Activated T-cell treated with anti-CD3 and anti-CD28 coated beads, Interleukin-2, amount 50 U/mL, for 72 hours (primary cell): ENCODE measurements around the gene PIK3C3. TPM values are rescaled to one million over a fixed set of nuclear protein-coding genes. Genes with fewer than 3 reads are reported as not detected.
A peak's percentile ranks its signal among the peaks of the same experiment; 100 is the strongest.
"Not testable (repeated sequence)": the region's sequence is repeated elsewhere in the genome, so short reads cannot be mapped to it uniquely, and the experiment has no call there.

Experiments
- ATAC-seq, 2 donors: fragments of 150-1000 bp; cut with Tn5 transposase; replicated peaks in 1 of 2; 2 replicates each; pipeline ENCODE4 v1.10.0; 2021; ENCODE audit warnings: moderate library complexity in 2 of 2, mild to moderate bottlenecking in 1 of 2
- DNase-seq, 2 donors: peaks; one replicate each; pipeline ENCODE4 v3.0.0; 2021 to 2022; ENCODE audit warnings: mixed read lengths in 1 of 2
- H3K27ac Mint-ChIP-seq: one replicate; pipeline ENCODE4 v1.8.0; 2022; ENCODE audit warnings: mild to moderate bottlenecking, moderate library complexity, mixed read lengths
- H3K27me3 Mint-ChIP-seq: one replicate; pipeline ENCODE4 v1.8.0; 2022; ENCODE audit warnings: low read depth, mixed read lengths
- H3K36me3 Mint-ChIP-seq, 2 donors: one replicate each; pipeline ENCODE4 v1.8.0; 2022; ENCODE audit warnings: mixed read lengths in 2 of 2, mild to moderate bottlenecking in 1 of 2; ENCODE audit not compliant: insufficient read depth in 2 of 2
- H3K4me1 Mint-ChIP-seq: one replicate; pipeline ENCODE4 v1.8.0; 2022; ENCODE audit warnings: low read depth, mixed read lengths
- H3K4me3 Mint-ChIP-seq, 2 donors: one replicate each; pipeline ENCODE4 v1.8.0; 2022; ENCODE audit warnings: mild to moderate bottlenecking in 2 of 2, mixed read lengths in 2 of 2, moderate library complexity in 2 of 2
- H3K9me3 Mint-ChIP-seq, 2 donors: one replicate each; pipeline ENCODE4 v1.8.0; 2022; ENCODE audit warnings: mixed read lengths in 2 of 2
- total RNA-seq, 2 donors: library from RNA; stranded (reverse); gene quantifications; one replicate each; pipeline ENCODE4 v1.2.3, GENCODE V29; 2022

The PIK3C3 gene
- total RNA-seq, 2 donors from 2014 or later = 52.0 to 55.9 TPM

DNA sequence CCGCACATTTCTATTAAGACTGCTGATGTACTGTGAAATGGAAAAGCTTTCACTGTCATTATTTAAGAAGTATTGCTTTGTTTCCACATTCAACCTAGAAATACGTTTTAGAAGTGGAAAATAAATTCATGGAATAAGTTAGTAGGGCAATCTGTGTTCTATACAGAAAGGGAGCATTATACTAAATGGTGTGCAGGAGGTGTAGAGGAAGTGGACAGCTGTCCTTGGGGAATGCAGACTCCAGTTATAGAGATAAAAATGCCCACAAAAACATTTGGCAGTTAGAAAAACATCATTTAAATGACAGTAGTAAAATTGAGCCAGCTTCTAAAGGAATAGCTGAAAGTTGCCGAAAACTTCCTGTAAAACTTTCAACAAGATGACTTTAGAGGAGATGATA is 46.8 kb downstream of the PIK3C3 start:
- H3K36me3 Mint-ChIP-seq = peaks cover 21 to 33% of the 10 kb centered on the region in 2 donors
- ATAC-seq (no peak), DNase-seq (no peak)
- H3K27me3 Mint-ChIP-seq = no peaks in the 10 kb centered on the region
- H3K4me1 Mint-ChIP-seq = no peaks in the 10 kb centered on the region
- H3K27ac Mint-ChIP-seq = no peak overlapping the region
- no peaks in the 10 kb centered on the region for H3K9me3 Mint-ChIP-seq
- H3K4me3 Mint-ChIP-seq = no peak overlapping the region

DNA sequence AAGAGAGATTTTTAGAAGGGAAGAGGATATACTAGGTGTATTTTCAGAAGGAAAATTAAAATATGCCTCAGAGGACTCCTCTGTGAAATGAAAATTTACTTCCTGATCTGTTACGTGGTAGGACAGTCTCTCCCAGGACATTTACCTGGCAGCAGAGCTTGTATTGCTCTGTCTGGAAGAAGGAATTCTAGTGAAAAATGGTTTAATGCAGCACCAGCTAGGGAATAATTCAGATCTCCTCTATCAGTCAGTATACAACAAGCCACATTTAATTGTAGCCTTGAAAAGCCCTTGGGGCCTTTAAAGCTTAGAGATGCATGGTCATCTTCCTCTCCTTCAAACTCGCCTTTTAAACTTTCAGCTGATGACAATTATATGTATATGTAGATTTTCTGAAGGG is 49.6 kb downstream of the PIK3C3 start:
- no peaks in the 10 kb centered on the region for H3K9me3 Mint-ChIP-seq
- ATAC-seq (no peak), DNase-seq (no peak)
- H3K27ac Mint-ChIP-seq = no peak overlapping the region
- no peak overlapping the region for H3K4me3 Mint-ChIP-seq
- H3K27me3 Mint-ChIP-seq = no peaks in the 10 kb centered on the region
- peaks cover 14 to 32% of the 10 kb centered on the region in 2 donors for H3K36me3 Mint-ChIP-seq
- no peaks in the 10 kb centered on the region for H3K4me1 Mint-ChIP-seq

DNA sequence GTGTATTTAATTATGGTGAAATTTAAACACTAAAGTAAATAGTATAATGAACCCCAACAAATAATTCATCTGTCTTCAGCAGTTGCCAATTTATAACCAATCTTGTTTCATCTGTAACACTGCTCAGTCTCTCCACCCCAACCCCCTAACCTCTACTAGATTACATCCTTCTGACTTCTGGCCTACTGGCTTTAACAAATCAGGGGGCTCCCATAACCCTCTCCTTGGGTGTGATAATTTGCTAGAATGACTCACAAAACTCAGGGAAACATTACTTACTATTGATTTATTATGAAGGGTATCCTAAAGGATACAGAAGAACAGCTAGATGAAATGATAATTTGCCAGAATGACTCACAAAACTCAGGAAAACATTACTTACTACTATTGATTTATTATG is 50.7 kb downstream of the PIK3C3 start:
- DNase-seq (no peak), ATAC-seq (no peak)
- H3K4me1 Mint-ChIP-seq = peaks cover 7% of the 10 kb centered on the region
- H3K36me3 Mint-ChIP-seq = peaks cover 12 to 28% of the 10 kb centered on the region in 2 donors
- H3K27me3 Mint-ChIP-seq = no peaks in the 10 kb centered on the region
- H3K27ac Mint-ChIP-seq = peak overlapping the region; percentile 10
- H3K4me3 Mint-ChIP-seq = no peak overlapping the region
- H3K9me3 Mint-ChIP-seq = no peaks in the 10 kb centered on the region

DNA sequence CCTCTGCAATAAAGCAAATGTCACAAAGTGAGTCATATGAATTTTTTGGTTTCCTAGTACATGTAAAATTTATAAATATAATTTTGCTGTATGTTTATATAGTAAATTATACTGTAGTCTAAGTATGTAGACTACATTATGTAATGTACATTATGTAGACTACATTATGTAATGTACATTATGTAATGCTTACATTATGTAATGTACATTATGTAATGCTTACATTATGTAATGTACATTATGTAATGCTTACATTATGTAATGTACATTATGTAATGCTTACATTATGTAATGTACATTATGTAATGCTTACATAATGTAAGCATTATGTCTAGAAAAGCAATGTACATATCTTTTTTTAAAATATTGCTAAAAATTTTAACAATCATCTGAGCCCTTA is 54.4 kb downstream of the PIK3C3 start:
- peaks cover 18% of the 10 kb centered on the region for H3K4me1 Mint-ChIP-seq
- H3K4me3 Mint-ChIP-seq, H3K27me3 Mint-ChIP-seq, DNase-seq, H3K9me3 Mint-ChIP-seq, H3K27ac Mint-ChIP-seq, ATAC-seq: not testable (repeated sequence)
- peaks cover 6 to 23% of the 10 kb centered on the region in 2 donors for H3K36me3 Mint-ChIP-seq

DNA sequence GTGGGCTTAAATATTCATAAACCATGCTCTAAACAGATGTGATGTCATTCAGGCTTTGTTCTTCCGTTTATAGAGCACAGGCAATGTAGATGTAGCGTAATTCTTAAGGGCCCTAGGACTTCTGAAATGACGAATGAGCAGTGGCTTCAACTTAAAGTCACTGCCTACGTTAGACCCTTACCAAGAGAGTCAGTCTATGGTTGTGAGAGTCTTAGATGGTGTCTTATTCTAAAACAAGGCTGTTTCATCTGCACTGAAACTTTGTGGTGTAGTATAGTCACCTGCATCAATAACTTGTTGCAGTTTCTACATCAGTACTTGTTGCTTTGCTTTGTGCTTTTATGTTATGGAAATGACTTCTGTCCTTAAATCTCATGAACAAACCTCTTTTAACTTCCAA is 56.0 kb downstream of the PIK3C3 start:
- peaks cover 5 to 29% of the 10 kb centered on the region in 2 donors for H3K36me3 Mint-ChIP-seq

DNA sequence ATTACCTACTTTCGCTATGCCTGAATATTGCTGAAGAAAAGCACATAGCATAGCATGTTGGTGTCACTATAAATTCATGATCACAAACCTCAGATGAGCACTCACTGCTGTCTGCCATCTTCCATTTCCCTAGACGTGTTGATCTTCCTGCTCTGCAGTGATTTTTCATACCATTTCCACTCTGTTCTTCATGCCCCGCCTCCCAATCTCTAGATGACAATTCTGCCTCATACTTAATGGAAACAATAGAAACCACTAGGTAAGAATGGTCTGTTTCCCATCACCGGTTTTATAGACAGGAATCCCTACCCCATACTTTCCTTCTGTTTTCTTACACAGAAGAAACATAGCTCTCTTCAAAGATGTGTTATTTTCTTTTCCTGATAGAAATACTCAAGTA is 63.8 kb downstream of the PIK3C3 start:
- Mint-ChIP-seq H3K27me3 (no peaks in the 10 kb centered on the region), H3K4me1 (peaks cover 7% of the 10 kb centered on the region), H3K27ac (no peak overlapping the region), H3K9me3 (no peaks in the 10 kb centered on the region), H3K4me3 (no peak overlapping the region), H3K36me3 (peaks cover 4 to 19% of the 10 kb centered on the region in 2 donors)
- ATAC-seq (peak in 1 of 2 donors; percentile 19), DNase-seq (no peak)

More for the DNA sequence above, 56.0 kb downstream of the PIK3C3 start:
- ATAC-seq (peak; percentile 99), DNase-seq (no peak)
- Mint-ChIP-seq H3K4me1 (peaks cover 18% of the 10 kb centered on the region), H3K9me3 (no peaks in the 10 kb centered on the region), H3K27ac (peak overlapping the region; percentile 5), H3K27me3 (no peaks in the 10 kb centered on the region), H3K4me3 (peak overlapping the region; percentile 28 to 31)

DNA sequence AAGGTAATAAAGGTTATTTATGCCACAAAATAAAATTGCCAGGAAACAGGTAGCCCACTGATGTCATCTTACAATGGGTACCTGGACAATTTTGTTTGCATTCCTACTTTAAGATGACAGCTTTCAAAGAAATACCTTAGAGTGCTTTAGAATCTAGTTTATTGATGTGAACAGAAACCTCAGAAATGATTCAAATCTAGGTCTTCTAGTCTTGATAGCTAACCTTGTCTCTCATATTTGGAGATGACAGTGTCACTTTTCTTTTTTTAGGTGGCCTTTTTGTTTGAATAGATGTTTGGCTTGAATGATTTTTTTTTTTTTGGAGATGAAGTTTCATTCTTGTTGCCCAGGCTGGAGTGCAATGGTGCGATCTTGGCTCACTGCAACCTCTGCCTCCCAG is 69.1 kb downstream of the PIK3C3 start:
- ATAC-seq (peak; percentile 69 to 75), DNase-seq (no peak)
- H3K9me3 Mint-ChIP-seq = no peaks in the 10 kb centered on the region
- no peak overlapping the region for H3K27ac Mint-ChIP-seq
- H3K4me1 Mint-ChIP-seq = peaks cover 41% of the 10 kb centered on the region
- no peaks in the 10 kb centered on the region for H3K27me3 Mint-ChIP-seq
- peaks cover 0 to 8% of the 10 kb centered on the region in 2 donors for H3K36me3 Mint-ChIP-seq
- H3K4me3 Mint-ChIP-seq = peak overlapping the region in 1 of 2 donors; percentile 31

DNA sequence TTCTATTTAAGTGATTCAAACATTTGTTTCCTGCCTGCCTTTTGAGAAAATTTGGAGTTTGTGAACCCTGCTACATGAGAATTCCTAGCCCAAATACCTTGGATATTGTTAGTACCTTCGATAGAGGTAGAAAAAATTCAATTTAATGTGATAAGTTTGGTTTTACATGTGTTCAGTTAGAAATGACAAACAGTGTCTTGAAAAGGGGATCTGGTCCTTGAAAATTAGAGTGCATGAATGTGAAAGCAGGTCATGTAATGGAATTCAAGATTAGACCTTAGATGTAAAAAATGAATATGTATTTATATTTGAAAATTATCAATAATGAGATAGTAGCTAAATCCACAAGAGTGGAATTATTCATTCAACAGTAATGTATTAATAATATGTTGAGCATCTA is 70.5 kb downstream of the PIK3C3 start:
- Mint-ChIP-seq H3K9me3 (no peaks in the 10 kb centered on the region), H3K4me1 (peaks cover 41% of the 10 kb centered on the region), H3K27me3 (no peaks in the 10 kb centered on the region), H3K36me3 (peaks cover 0 to 14% of the 10 kb centered on the region in 2 donors), H3K4me3 (peak overlapping the region; percentile 43 to 46), H3K27ac (no peak overlapping the region)
- DNase-seq (no peak), ATAC-seq (no peak)

DNA sequence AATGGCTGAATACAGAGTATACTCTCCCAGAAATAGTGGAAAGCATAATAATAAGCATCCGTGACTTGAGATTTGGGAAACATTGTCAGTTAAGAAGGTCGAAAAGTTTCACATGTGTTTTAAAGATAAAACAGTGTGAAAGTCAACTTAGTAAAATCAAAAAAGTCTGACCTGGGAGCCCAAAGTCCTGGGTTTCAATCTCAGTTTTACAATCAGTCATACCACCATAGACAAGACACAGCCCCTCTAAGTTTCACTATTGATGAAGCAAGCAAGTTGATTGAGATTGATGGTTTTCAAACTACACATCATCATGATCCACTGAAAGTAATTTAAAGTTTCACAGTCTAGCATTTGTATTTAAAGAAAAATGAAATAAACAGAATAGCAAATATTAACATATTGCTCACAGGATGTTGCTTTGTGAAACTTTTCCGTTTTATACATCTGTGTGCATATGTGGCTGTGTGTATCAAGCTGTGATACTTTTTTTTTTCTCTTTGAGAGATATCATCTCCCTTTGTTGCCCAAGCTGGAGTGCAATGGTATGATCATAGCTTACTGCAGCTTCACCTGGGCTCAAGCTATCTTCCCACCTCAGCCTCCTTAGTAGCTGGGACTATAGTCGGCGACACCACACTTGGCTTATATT is 71.1 kb downstream of the PIK3C3 start:
- ATAC-seq (peak; percentile 83 to 86), DNase-seq (no peak)
- peaks cover 41% of the 10 kb centered on the region for H3K4me1 Mint-ChIP-seq
- no peaks in the 10 kb centered on the region for H3K27me3 Mint-ChIP-seq
- H3K4me3 Mint-ChIP-seq = peak overlapping the region in 1 of 2 donors; percentile 46
- H3K9me3 Mint-ChIP-seq = no peaks in the 10 kb centered on the region
- peaks cover 0 to 14% of the 10 kb centered on the region in 2 donors for H3K36me3 Mint-ChIP-seq
- no peak overlapping the region for H3K27ac Mint-ChIP-seq

DNA sequence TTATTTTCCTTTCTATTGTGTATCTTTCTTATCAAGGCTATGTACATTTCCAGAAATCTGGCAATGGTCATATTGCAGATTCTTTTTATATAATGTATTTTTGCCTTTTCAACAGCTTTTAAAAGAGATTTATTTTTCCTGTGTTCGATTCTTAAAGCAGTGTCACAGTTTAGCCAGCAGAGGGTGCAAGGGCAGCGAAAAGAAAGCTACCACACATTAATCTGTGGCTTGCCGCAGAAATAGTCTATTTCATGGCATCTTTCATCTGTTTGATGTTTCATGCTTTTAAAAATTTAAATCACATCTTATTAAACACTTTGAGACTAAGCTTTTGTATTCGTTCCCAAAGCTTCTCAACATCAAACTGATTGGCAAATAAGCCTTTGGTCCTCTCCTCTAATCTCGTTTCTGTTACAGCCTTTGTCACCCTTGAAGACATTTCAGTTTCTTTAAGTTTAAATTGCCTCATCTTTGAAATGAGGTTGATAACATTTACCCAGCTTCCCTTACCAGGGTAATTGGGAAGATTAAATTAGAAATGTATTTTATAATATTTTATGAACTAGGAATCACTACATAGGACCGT is 73.3 kb downstream of the PIK3C3 start:
- no peak for ATAC-seq

DNA sequence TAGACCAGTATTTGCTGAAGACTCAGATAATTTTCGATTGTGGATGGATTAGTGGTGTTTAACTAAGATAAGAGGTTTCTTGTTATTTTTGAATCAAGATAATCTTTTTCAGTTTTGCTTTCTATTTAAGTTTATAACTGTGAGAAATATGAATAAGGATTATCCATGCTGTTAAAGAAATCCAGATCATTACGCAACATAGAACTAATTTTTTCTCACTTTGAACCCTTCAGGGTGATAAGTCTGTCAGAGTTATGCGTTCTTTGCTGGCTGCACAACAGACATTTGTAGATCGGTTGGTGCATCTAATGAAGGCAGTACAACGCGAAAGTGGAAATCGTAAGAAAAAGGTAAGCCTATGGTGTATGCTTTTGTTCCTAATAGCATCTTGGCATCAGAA is 74.1 kb downstream of the PIK3C3 start:
- no peak overlapping the region for H3K27ac Mint-ChIP-seq
- no peak for DNase-seq
- H3K36me3 Mint-ChIP-seq = peaks cover 4 to 14% of the 10 kb centered on the region in 2 donors
- H3K27me3 Mint-ChIP-seq = no peaks in the 10 kb centered on the region
- H3K4me3 Mint-ChIP-seq = no peak overlapping the region
- no peaks in the 10 kb centered on the region for H3K9me3 Mint-ChIP-seq
- H3K4me1 Mint-ChIP-seq = peaks cover 31% of the 10 kb centered on the region
- no peak for ATAC-seq

More for the DNA sequence above, 73.3 kb downstream of the PIK3C3 start:
- Mint-ChIP-seq H3K4me1 (peaks cover 38% of the 10 kb centered on the region), H3K4me3 (no peak overlapping the region), H3K9me3 (no peaks in the 10 kb centered on the region), H3K36me3 (peaks cover 2 to 14% of the 10 kb centered on the region in 2 donors), H3K27me3 (no peaks in the 10 kb centered on the region), H3K27ac (no peak overlapping the region)
- no peak for DNase-seq

DNA sequence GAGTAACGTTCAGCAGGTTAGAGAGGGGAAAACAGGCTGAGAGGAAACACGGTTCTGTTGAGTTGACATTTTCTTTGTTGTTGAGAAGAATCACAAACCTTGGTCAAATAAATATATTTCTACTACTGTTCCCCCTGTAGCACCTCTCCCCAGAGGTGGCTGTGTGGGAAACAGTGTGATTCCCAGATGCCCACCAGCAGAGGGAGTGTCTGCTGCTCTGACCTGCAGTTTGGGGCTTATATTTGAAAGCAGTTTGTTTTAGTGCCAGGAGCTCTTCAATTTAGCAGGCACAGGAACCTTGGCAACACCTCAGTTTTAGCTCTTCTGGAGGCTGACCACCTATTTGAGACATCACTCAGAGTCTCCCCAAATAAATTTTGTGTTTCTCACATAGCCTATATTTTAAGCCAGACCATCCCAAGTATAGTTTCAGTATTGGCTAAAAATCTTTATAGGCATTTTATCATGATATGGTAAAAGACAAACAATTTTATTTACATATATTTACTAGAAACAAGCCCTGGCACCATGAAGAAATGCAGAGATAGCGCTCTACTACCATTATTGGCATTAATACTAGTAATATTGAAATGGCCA is 75.7 kb downstream of the PIK3C3 start:
- Mint-ChIP-seq H3K27ac (no peak overlapping the region), H3K9me3 (no peaks in the 10 kb centered on the region), H3K4me1 (peaks cover 15% of the 10 kb centered on the region), H3K36me3 (peaks cover 4 to 14% of the 10 kb centered on the region in 2 donors), H3K4me3 (no peak overlapping the region), H3K27me3 (no peaks in the 10 kb centered on the region)
- ATAC-seq (no peak), DNase-seq (peak in 1 of 2 donors; percentile 2)

DNA sequence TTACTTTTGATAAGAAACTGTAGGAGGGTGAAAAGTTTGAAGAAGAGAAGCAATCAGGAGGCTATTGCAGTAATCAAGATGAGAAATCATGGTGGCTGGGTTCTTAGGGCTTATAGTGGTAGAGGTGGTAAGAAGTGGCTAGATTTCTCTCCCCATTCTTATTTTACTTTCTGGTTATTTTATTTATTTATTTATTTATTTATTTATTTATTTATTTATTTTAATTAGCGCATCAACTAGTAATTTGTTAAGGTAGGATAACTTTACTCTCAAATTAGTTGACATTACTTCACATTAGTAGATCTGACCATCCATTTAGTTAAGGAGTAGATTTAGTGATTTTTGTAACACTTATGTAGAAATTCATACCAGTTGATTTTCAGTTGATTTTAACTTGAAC is 77.4 kb downstream of the PIK3C3 start:
- Mint-ChIP-seq H3K9me3 (no peaks in the 10 kb centered on the region), H3K4me3 (no peak overlapping the region), H3K36me3 (peaks cover 4 to 13% of the 10 kb centered on the region in 2 donors), H3K4me1 (no peaks in the 10 kb centered on the region), H3K27me3 (no peaks in the 10 kb centered on the region), H3K27ac (no peak overlapping the region)
- no peak for DNase-seq
- ATAC-seq = no peak
